Astrocyte of the spinal cord (primary cell): ENCODE measurements around the gene UST.
"Not testable (repeated sequence)": the region's sequence is repeated elsewhere in the genome, so short reads cannot be mapped to it uniquely, and the experiment has no call there.

Experiments used
- DNase-seq: peaks from one replicate; pipeline ENCODE4 v3.0.0; 2011; ENCODE audit warnings: low read depth, low spot score
- H3K4me3 ChIP-seq: 2 replicates; pipeline ENCODE4 v1.5.1; 2011; ENCODE audit warnings: low read depth, mild to moderate bottlenecking, low read length, moderate library complexity
- CTCF ChIP-seq: IDR thresholded peaks from 2 replicates; pipeline ENCODE4 v1.5.1; 2012; ENCODE audit warnings: low read depth, mild to moderate bottlenecking, low read length, inconsistent platforms
- in situ Hi-C: cut with HindIII; loops from 2 replicates; pipeline ENCODE4 v1.10.0; 2017; ENCODE audit warnings: low sequenced_read_pairs

The UST gene

GRCh38 chr6:148771212-148771601 lies 24.4 kb downstream of the UST start:
- H3K4me3 ChIP-seq = no peak overlapping the region
- TF ChIP-seq CTCF = no peak
- DNase-seq = no peak
- in situ Hi-C loops = no loop called here

GRCh38 chr6:148771896-148772554 lies 25.2 kb downstream of the UST start:
- no peak for TF ChIP-seq CTCF
- in situ Hi-C loops = no loop called here
- no peak for DNase-seq
- no peak overlapping the region for H3K4me3 ChIP-seq

GRCh38 chr6:148775161-148775560 lies 28.3 kb downstream of the UST start:
- no peak for TF ChIP-seq CTCF
- in situ Hi-C loops = no loop called here
- no peak for DNase-seq
- H3K4me3 ChIP-seq = no peak overlapping the region

GRCh38 chr6:148776321-148777308 lies 29.8 kb downstream of the UST start:
- H3K4me3 ChIP-seq = peak overlapping the region; percentile 3
- peak; percentile 78 for DNase-seq
- in situ Hi-C loops = no loop called here
- TF ChIP-seq CTCF = no peak

GRCh38 chr6:148779142-148779562 lies 32.3 kb downstream of the UST start:
- no peak for TF ChIP-seq CTCF
- in situ Hi-C loops = no loop called here
- no peak for DNase-seq
- no peak overlapping the region for H3K4me3 ChIP-seq

- DNase-seq, in situ Hi-C loops, H3K4me3 ChIP-seq: not testable (repeated sequence)
These were observed 33.6 kb downstream of the UST start for GRCh38 chr6:148780423-148780822.

- in situ Hi-C loops = no loop called here
- no peak overlapping the region for H3K4me3 ChIP-seq
These were observed 34.1 kb downstream of the UST start for GRCh38 chr6:148780918-148781436.

More at GRCh38 chr6:148780918-148781436, 34.1 kb downstream of the UST start:
- TF ChIP-seq CTCF = no peak
- DNase-seq = no peak
